Fibroblast of lung (primary cell): ENCODE measurements around the gene IGF2BP2.

Experiments used
- CTCF ChIP-seq, 2 donors: IDR thresholded peaks in 1 of 2; conservative IDR thresholded peaks in 1 of 2; 1 replicate in 1 of 2; 2 replicates in 1 of 2; pipeline ENCODE4 v1.5.1; 2011 to 2012; ENCODE audit warnings: low read length in 2 of 2, control low read depth in 1 of 2, inconsistent platforms in 1 of 2, low read depth in 1 of 2, mild to moderate bottlenecking in 1 of 2
- EZH2 ChIP-seq: IDR thresholded peaks from 2 replicates; pipeline ENCODE4 v1.5.1; 2012; ENCODE audit warnings: low read length, control low read depth, mild to moderate bottlenecking; ENCODE audit errors: missing control alignments

GRCh38 chr3:185793381-185793780, 31.5 kb downstream of the IGF2BP2 start:
- no peak for TF ChIP-seq CTCF (conservative IDR thresholded peaks at IDR 0.05 in 1 of 2, IDR thresholded peaks at IDR 0.05 in 1 of 2; ENCODE audit: low read depth in 1 of 2, low read length in 2 of 2)
- no peak for TF ChIP-seq EZH2
